HG02943 (cell line): ENCODE data around the gene SIX1.

ENCODE experiments used
- ATAC-seq: cut with Tn5 transposase; IDR thresholded peaks from one replicate; pipeline ENCODE4 v1.9.1; 2021; ENCODE audit warnings: mild to moderate bottlenecking, low read depth, moderate library complexity; ENCODE audit not compliant: unreplicated experiment

The SIX1 gene

DNA sequence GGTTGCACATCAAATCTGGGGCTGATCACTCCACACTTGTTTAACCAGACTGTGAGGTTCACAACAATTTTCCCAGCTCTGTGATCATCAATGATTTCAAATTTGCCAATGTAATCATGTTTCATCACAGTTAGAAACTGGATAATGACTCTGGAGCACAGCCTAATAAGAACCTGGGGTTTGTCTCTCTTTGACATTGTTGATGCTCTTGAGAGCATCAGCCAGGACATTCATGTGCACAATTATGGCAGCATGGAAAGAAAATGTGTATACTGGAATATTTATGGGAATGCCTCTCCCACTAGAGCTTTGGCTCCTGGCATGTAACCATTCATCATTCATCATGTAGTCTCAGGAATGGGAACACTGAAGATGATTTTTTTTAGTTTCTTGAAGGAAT, 47.0 kb downstream of the SIX1 start:
- no peak for ATAC-seq

DNA sequence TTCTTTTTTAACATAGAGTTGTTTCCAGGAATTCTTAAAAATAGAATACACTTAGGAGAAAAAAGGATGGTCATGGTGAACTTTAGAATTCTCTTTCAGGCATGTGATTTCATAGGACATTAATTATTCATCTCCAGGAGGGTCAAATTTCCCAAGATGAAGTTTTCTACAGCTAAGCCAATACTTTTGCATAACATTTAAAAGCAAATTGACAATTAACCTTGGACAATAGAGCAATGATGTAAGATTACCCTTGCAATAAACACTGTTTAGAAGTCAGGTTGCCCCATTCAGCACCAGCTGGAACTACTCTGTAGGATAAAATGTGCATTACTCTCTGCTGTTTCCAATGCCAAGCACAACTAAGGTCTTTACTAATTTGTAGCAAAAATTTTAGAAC, 49.5 kb downstream of the SIX1 start:
- no peak for ATAC-seq

DNA sequence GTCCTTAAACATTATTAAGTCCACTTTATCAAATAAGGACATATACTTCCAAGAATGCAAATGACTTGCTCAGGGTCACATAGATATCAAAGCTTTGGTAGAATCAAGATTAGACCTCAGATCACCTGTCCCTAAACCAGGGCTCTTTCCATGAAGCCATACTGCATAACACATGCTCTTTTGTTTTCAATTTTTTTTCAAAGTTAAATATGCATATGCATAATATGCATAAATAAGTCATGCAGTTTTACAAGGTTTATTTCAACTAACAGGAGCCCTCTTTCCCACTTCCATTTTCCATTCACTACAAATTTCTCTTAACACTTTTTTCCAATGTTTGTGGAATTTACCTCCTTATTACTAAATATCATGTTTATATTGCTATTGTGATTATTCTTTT, 53.1 kb downstream of the SIX1 start:
- no peak for ATAC-seq

DNA sequence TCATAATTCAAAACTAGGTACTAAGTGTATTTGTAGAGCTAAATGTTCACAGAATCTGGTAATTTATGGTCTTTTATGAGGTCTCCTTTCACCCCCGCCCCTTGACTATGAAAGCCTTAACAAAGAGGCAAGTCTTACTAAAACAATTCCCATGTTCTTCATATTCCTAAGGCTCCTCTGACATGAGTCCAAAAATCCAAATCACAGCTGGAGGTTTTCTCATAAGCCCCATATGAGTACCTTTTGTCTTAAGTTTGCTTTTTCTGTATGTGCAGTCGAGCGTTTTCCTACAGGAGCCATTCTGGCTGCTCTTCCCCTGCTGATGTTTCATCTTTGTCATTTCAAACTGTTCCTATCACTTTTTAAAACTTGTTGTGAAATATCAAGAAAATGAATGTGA, 55.2 kb downstream of the SIX1 start:
- ATAC-seq = no peak
